ENCODE results near the gene KLK13. TPM values are rescaled to one million over a fixed set of nuclear protein-coding genes. Genes with fewer than 3 reads are reported as not detected.

KLK13 gene
- polyA plus RNA-seq, 3 donors: not detected

- H3K4me1 ChIP-seq (ENCODE audit: control insufficient read depth in 1 of 2, insufficient read depth in 2 of 2, low read length in 2 of 2): peaks cover 13% of the 10 kb centered on the region in 2 donors
- H3K4me3 ChIP-seq (replicated peaks in 1 of 3; ENCODE audit: low read depth in 2 of 3, low read length in 3 of 3): no peak overlapping the region
- TF ChIP-seq CTCF (IDR thresholded peaks at IDR 0.05): no peak
- Mint-ChIP-seq H3K4me1 (peaks cover 15% of the 10 kb centered on the region), H3K36me3 (no peaks in the 10 kb centered on the region), H3K9me3 (peaks cover 0 to 6% (median 3%) of the 10 kb centered on the region in 7 donors), H3K27ac (no peak overlapping the region), H3K4me3 (no peak overlapping the region), H3K27me3 (ENCODE audit: low read depth in 3 of 3) (peaks cover 34 to 64% (median 39%) of the 10 kb centered on the region in 3 donors)
- H3K79me2 ChIP-seq (ENCODE audit: insufficient read depth, low read length): no peaks in the 10 kb centered on the region
- H3K36me3 ChIP-seq (replicated peaks in 1 of 2; ENCODE audit: control insufficient read depth in 1 of 2, insufficient read depth in 2 of 2, low read length in 2 of 2): no peaks in the 10 kb centered on the region
- no peak for DNase-seq
- H3K9ac ChIP-seq (ENCODE audit: insufficient read depth, low read length, poor library complexity, severe bottlenecking): no peak overlapping the region
- WGBS (ENCODE audit: insufficient coverage): 75% methylated on average over 8 of the region's 11 CpGs
- peaks cover 0 to 10% of the 10 kb centered on the region in 2 donors for H3K9me3 ChIP-seq (replicated peaks in 1 of 2; ENCODE audit: control insufficient read depth in 1 of 2, insufficient read depth in 1 of 2, low read length in 2 of 2)
- intact Hi-C loops (cut with micrococcal nuclease): loop anchor here in 1 of 2 donors (5.0 kb wide), 1 partner anchor 143 kb away; no protein-coding TSS in a partner anchor
- no peak overlapping the region for H3K4me2 ChIP-seq (replicated peaks; ENCODE audit: extremely low read depth, low read length, poor library complexity, severe bottlenecking)
- H3K27me3 ChIP-seq (ENCODE audit: control insufficient read depth in 2 of 2, insufficient read depth in 2 of 2, low read length in 2 of 2): peaks cover 5 to 21% of the 10 kb centered on the region in 2 donors
- no peaks in the 10 kb centered on the region for H4K20me1 ChIP-seq (ENCODE audit: insufficient read depth, low read length)
- H3K27ac ChIP-seq (ENCODE audit: low read depth in 1 of 2, low read length in 2 of 2): no peak overlapping the region
- no peak overlapping the region for H2AFZ ChIP-seq (ENCODE audit: insufficient read depth, low read depth, low read length, poor library complexity, severe bottlenecking)
Measured at GRCh38 chr19:51023946-51024345, 40.9 kb downstream of the KLK13 start.

GRCh38 chr19:51022526-51022925, 42.4 kb downstream of the KLK13 start:
- DNase-seq: no peak
- H3K4me1 ChIP-seq (ENCODE audit: control insufficient read depth in 1 of 2, insufficient read depth in 2 of 2, low read length in 2 of 2): peaks cover 19 to 21% of the 10 kb centered on the region in 2 donors
- H3K4me2 ChIP-seq (replicated peaks; ENCODE audit: extremely low read depth, low read length, poor library complexity, severe bottlenecking): no peak overlapping the region
- peaks cover 9 to 35% of the 10 kb centered on the region in 2 donors for H3K27me3 ChIP-seq (ENCODE audit: control insufficient read depth in 2 of 2, insufficient read depth in 2 of 2, low read length in 2 of 2)
- no peaks in the 10 kb centered on the region for H4K20me1 ChIP-seq (ENCODE audit: insufficient read depth, low read length)
- Mint-ChIP-seq H3K9me3 (peaks cover 6 to 17% (median 14%) of the 10 kb centered on the region in 7 donors), H3K4me3 (no peak overlapping the region), H3K36me3 (peaks cover 0 to 7% of the 10 kb centered on the region in 2 donors), H3K27ac (no peak overlapping the region), H3K27me3 (ENCODE audit: low read depth in 3 of 3) (peaks cover 48 to 74% (median 50%) of the 10 kb centered on the region in 3 donors), H3K4me1 (peaks cover 25% of the 10 kb centered on the region)
- no peak overlapping the region for H3K9ac ChIP-seq (ENCODE audit: insufficient read depth, low read length, poor library complexity, severe bottlenecking)
- no peak overlapping the region for H3K4me3 ChIP-seq (replicated peaks in 1 of 3; ENCODE audit: low read depth in 2 of 3, low read length in 3 of 3)
- TF ChIP-seq CTCF (IDR thresholded peaks at IDR 0.05): no peak
- no peak overlapping the region for H2AFZ ChIP-seq (ENCODE audit: insufficient read depth, low read depth, low read length, poor library complexity, severe bottlenecking)
- H3K36me3 ChIP-seq (replicated peaks in 1 of 2; ENCODE audit: control insufficient read depth in 1 of 2, insufficient read depth in 2 of 2, low read length in 2 of 2): no peaks in the 10 kb centered on the region
- H3K79me2 ChIP-seq (ENCODE audit: insufficient read depth, low read length): no peaks in the 10 kb centered on the region
- WGBS (ENCODE audit: insufficient coverage): 74% methylated on average over 14 of the region's 14 CpGs
- peaks cover 0 to 12% of the 10 kb centered on the region in 2 donors for H3K9me3 ChIP-seq (replicated peaks in 1 of 2; ENCODE audit: control insufficient read depth in 1 of 2, insufficient read depth in 1 of 2, low read length in 2 of 2)
- no peak overlapping the region for H3K27ac ChIP-seq (ENCODE audit: low read depth in 1 of 2, low read length in 2 of 2)
- intact Hi-C loops (cut with micrococcal nuclease): loop anchor here in 1 of 2 donors (5.0 kb wide), 1 partner anchor 145 kb away; no protein-coding TSS in a partner anchor
